AG08396 (cell line): ENCODE data around the gene TGFBR3.

Experiments
- DNase-seq: peaks from one replicate; pipeline ENCODE4 v3.0.0; 2012; ENCODE audit warnings: low spot score, mixed read lengths

Gene TGFBR3

GRCh38 chr1:91635763-91636162, 250.2 kb downstream of the TGFBR3 start:
- DNase-seq: no peak

DNA sequence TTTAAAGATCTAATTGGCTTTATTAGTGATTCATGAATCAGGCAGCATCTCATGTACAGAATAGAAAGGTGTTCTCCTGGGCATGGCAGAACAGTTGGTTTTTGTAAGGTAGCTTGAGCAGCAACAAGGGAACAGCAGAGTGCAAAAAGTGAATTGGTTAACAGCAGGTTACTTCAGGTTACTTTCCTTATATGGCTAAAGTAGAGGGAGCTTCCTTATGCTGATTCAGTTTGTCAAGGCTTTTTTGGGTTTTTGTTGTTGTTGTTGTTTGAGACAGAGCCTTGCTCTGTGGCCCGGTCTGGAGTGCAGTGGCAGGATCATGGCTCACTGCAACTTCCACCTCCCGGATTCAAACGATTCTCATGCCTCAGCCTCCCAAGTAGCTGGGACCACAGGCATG, 252.5 kb downstream of the TGFBR3 start:
- no peak for DNase-seq

GRCh38 chr1:91631718-91632330, 254.1 kb downstream of the TGFBR3 start:
- no peak for DNase-seq

DNA sequence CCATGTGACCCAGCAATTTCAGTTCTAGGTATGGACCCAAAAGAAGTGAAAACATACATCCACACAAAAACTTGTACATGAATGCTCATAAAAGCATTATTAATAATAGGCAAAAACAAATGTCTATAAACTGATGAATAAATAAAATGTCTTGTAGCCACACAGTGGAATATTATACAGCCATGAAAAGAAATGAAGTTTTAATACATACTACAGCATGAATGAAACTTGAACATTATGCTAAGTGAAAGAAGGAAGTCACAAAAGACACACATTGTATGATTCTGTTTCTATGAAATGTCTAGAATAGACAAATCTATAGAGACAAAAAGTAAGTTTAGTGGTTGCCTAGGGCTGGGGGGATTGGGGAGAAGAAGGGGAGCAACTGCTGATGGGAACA, 255.1 kb downstream of the TGFBR3 start:
- no peak for DNase-seq
